ENCODE data around the gene RASGEF1B. TPM values are rescaled to one million over a fixed set of nuclear protein-coding genes. Genes with fewer than 3 reads are reported as not detected.
A peak's percentile ranks its signal among the peaks of the same experiment; 100 is the strongest.

Gene RASGEF1B
- total RNA-seq = 10 to 100 TPM; 35.0 to 56.7 (median 50.2) TPM

GRCh38 chr4:81471588-81472280 lies at the start of gene RASGEF1B:
RASGEF1B (minus strand) TSS chr4:81471907; CDS start chr4:81459508, 12,399 bp downstream.
- ATAC-seq (ENCODE audit: low FRiP score) (peak; percentile 97), DNase-seq (ENCODE audit: low spot score) (peak; percentile 64)
- no peak for TF ChIP-seq CTCF (IDR thresholded peaks at IDR 0.05)

GRCh38 chr4:81519856-81520255 lies 48.1 kb upstream of the RASGEF1B start:
- TF ChIP-seq CTCF (IDR thresholded peaks at IDR 0.05) = no peak
- no peak for DNase-seq (ENCODE audit: low spot score)
- ATAC-seq (ENCODE audit: low FRiP score) = no peak

GRCh38 chr4:81519427-81519773 lies 47.7 kb upstream of the RASGEF1B start:
- no peak for ATAC-seq (ENCODE audit: low FRiP score)
- TF ChIP-seq CTCF (IDR thresholded peaks at IDR 0.05) = no peak
- DNase-seq (ENCODE audit: low spot score) = no peak

- no peak for TF ChIP-seq CTCF (IDR thresholded peaks at IDR 0.05)
- DNase-seq (ENCODE audit: low spot score) (no peak), ATAC-seq (ENCODE audit: low FRiP score) (no peak)
These were observed 47.2 kb upstream of the RASGEF1B start for GRCh38 chr4:81518762-81519426.

- ATAC-seq (ENCODE audit: low FRiP score) (no peak), DNase-seq (ENCODE audit: low spot score) (no peak)
- TF ChIP-seq CTCF (IDR thresholded peaks at IDR 0.05) = no peak
These were observed 44.5 kb upstream of the RASGEF1B start for GRCh38 chr4:81516241-81516640.

GRCh38 chr4:81512757-81513501 lies 41.2 kb upstream of the RASGEF1B start:
- ATAC-seq (ENCODE audit: low FRiP score) (no peak), DNase-seq (ENCODE audit: low spot score) (no peak)
- TF ChIP-seq CTCF (IDR thresholded peaks at IDR 0.05) = no peak
